ENCODE data around the gene EPHB4. TPM values are rescaled to one million over a fixed set of nuclear protein-coding genes. Genes with fewer than 3 reads are reported as not detected.
"Not testable (repeated sequence)": the region's sequence is repeated elsewhere in the genome, so short reads cannot be mapped to it uniquely, and the experiment has no call there.

Gene EPHB4
- total RNA-seq, 1 experiment from 2014 or later = 135 TPM

- H2BK5ac ChIP-seq (ENCODE audit: insufficient read length, low read length) = no peak overlapping the region
- H3K27ac ChIP-seq (ENCODE audit: insufficient read length, low read depth, low read length) = no peak overlapping the region
- no peaks in the 10 kb centered on the region for H3K79me2 ChIP-seq (ENCODE audit: insufficient read depth, low read length)
- Mint-ChIP-seq H3K4me1 (no peaks in the 10 kb centered on the region), H3K9me3 (no peaks in the 10 kb centered on the region), H3K36me3 (ENCODE audit: insufficient read depth in 1 of 3, low read depth in 3 of 3) (peaks cover 52 to 91% (median 89%) of the 10 kb centered on the region in 3 experiments; a peak in 6 of 7 replicates), H3K27ac (no peak overlapping the region; a peak in 1 of 7 replicates), H3K27me3 (ENCODE audit: low read depth) (no peaks in the 10 kb centered on the region; the same call in 1 of the 2 replicates), H3K4me3 (no peak overlapping the region)
- no peak overlapping the region for H3K14ac ChIP-seq (ENCODE audit: insufficient read depth, low read length)
- no peak for TF ChIP-seq CTCF (conservative IDR thresholded peaks at IDR 0.05)
- no peak overlapping the region for H3K9ac ChIP-seq (ENCODE audit: extremely low read depth, insufficient read length, low read length)
- no peak overlapping the region for H2BK15ac ChIP-seq (ENCODE audit: low read depth, low read length)
- DNase-seq = no peak
- no peak overlapping the region for H4K91ac ChIP-seq (ENCODE audit: insufficient read length, low read depth, low read length)
- peaks cover 6% of the 10 kb centered on the region for H3K79me1 ChIP-seq (ENCODE audit: insufficient read depth, low read depth, low read length, poor library complexity, severe bottlenecking)
- no peak overlapping the region for H2AK5ac ChIP-seq (ENCODE audit: insufficient read length, low read length)
- no peak overlapping the region for H2BK12ac ChIP-seq (ENCODE audit: insufficient read length, low read depth, low read length)
- H4K5ac ChIP-seq (ENCODE audit: insufficient read length, low read depth, low read length) = no peak overlapping the region
- WGBS (ENCODE audit: extremely low coverage, insufficient read length, low lambda C conversion rate) = no CpG with 5 or more reads among the region's 19 CpGs
- no peak overlapping the region for H3K4ac ChIP-seq (ENCODE audit: low read depth, low read length)
- H2BK120ac ChIP-seq (ENCODE audit: low read depth, low read length, poor library complexity, severe bottlenecking) = no peak overlapping the region
- no peaks in the 10 kb centered on the region for H4K20me1 ChIP-seq (ENCODE audit: control insufficient read depth, insufficient read depth, insufficient read length)
- no peak overlapping the region for H3K4me2 ChIP-seq (ENCODE audit: insufficient read depth, insufficient read length, low read length)
- H3K9me3 ChIP-seq (ENCODE audit: control insufficient read depth, low read depth, low read length) = no peaks in the 10 kb centered on the region
- no peak overlapping the region for H3K23ac ChIP-seq (ENCODE audit: insufficient read length, low read depth, low read length)
- H4K8ac ChIP-seq (replicated peaks; ENCODE audit: insufficient read length, low read depth, low read length) = no peak overlapping the region
- no peak overlapping the region for H2BK20ac ChIP-seq (ENCODE audit: low read depth, low read length, poor library complexity, severe bottlenecking)
- no peak overlapping the region for H3K56ac ChIP-seq (ENCODE audit: insufficient read length, low read depth, low read length)
- H3T11ph ChIP-seq (ENCODE audit: low read length) = no peak overlapping the region
- no peaks in the 10 kb centered on the region for H3K4me1 ChIP-seq (ENCODE audit: insufficient read depth, low read length)
- no peaks in the 10 kb centered on the region for H3K23me2 ChIP-seq (ENCODE audit: insufficient read length, low read depth, low read length, poor library complexity, severe bottlenecking)
- H3K27me3 ChIP-seq (ENCODE audit: insufficient read depth, low read length) = no peaks in the 10 kb centered on the region
- H2AFZ ChIP-seq (ENCODE audit: low read length) = no peak overlapping the region
- no peak overlapping the region for H3K18ac ChIP-seq (ENCODE audit: insufficient read length, low read depth, low read length)
Observed at GRCh38 chr7:100817097-100817496, 10.2 kb downstream of the EPHB4 start.

GRCh38 chr7:100816515-100816914, 10.8 kb downstream of the EPHB4 start:
- no CpG with 5 or more reads among the region's 16 CpGs for WGBS (ENCODE audit: extremely low coverage, insufficient read length, low lambda C conversion rate)
- not testable (repeated sequence) for H3K4me3 Mint-ChIP-seq; H2BK20ac ChIP-seq (ENCODE audit: low read depth, low read length, poor library complexity, severe bottlenecking); H2BK15ac ChIP-seq (ENCODE audit: low read depth, low read length); H2AK5ac ChIP-seq (ENCODE audit: insufficient read length, low read length); H3K9ac ChIP-seq (ENCODE audit: extremely low read depth, insufficient read length, low read length); H2BK5ac ChIP-seq (ENCODE audit: insufficient read length, low read length); H3K27ac Mint-ChIP-seq; H2BK12ac ChIP-seq (ENCODE audit: insufficient read length, low read depth, low read length); H3K27ac ChIP-seq (ENCODE audit: insufficient read length, low read depth, low read length); H2BK120ac ChIP-seq (ENCODE audit: low read depth, low read length, poor library complexity, severe bottlenecking); H3K14ac ChIP-seq (ENCODE audit: insufficient read depth, low read length); H4K91ac ChIP-seq (ENCODE audit: insufficient read length, low read depth, low read length); H3K79me1 ChIP-seq (ENCODE audit: insufficient read depth, low read depth, low read length, poor library complexity, severe bottlenecking); H3K4me1 Mint-ChIP-seq; H4K20me1 ChIP-seq (ENCODE audit: control insufficient read depth, insufficient read depth, insufficient read length); H3K27me3 ChIP-seq (ENCODE audit: insufficient read depth, low read length); H3K23me2 ChIP-seq (ENCODE audit: insufficient read length, low read depth, low read length, poor library complexity, severe bottlenecking); H3K27me3 Mint-ChIP-seq (ENCODE audit: low read depth); DNase-seq; H3K4ac ChIP-seq (ENCODE audit: low read depth, low read length); H3T11ph ChIP-seq (ENCODE audit: low read length); H3K18ac ChIP-seq (ENCODE audit: insufficient read length, low read depth, low read length); H4K5ac ChIP-seq (ENCODE audit: insufficient read length, low read depth, low read length); H3K9me3 ChIP-seq (ENCODE audit: control insufficient read depth, low read depth, low read length); H3K9me3 Mint-ChIP-seq; H2AFZ ChIP-seq (ENCODE audit: low read length); H3K79me2 ChIP-seq (ENCODE audit: insufficient read depth, low read length); H3K23ac ChIP-seq (ENCODE audit: insufficient read length, low read depth, low read length); H3K4me2 ChIP-seq (ENCODE audit: insufficient read depth, insufficient read length, low read length); H4K8ac ChIP-seq (replicated peaks; ENCODE audit: insufficient read length, low read depth, low read length); H3K4me1 ChIP-seq (ENCODE audit: insufficient read depth, low read length); H3K56ac ChIP-seq (ENCODE audit: insufficient read length, low read depth, low read length)
- H3K36me3 Mint-ChIP-seq (ENCODE audit: insufficient read depth in 1 of 3, low read depth in 3 of 3) = peaks cover 48 to 89% (median 87%) of the 10 kb centered on the region in 3 experiments
